Astrocyte of the spinal cord (primary cell): ENCODE measurements around the gene SMIM11.

ENCODE experiments used
- DNase-seq: peaks from one replicate; pipeline ENCODE4 v3.0.0; 2011; ENCODE audit warnings: low read depth, low spot score
- H3K4me3 ChIP-seq: 2 replicates; pipeline ENCODE4 v1.5.1; 2011; ENCODE audit warnings: low read depth, mild to moderate bottlenecking, low read length, moderate library complexity
- in situ Hi-C: cut with HindIII; loops from 2 replicates; pipeline ENCODE4 v1.10.0; 2017; ENCODE audit warnings: low sequenced_read_pairs
- TF ChIP-seq, protein P1 (sequence below): IDR thresholded peaks from 2 replicates; pipeline ENCODE4 v1.5.1; 2012; ENCODE audit warnings: low read depth, mild to moderate bottlenecking, low read length, inconsistent platforms

The SMIM11 gene

GRCh38 chr21:34352556-34352955 is 22.8 kb upstream of the SMIM11 start:
- in situ Hi-C loops, result no loop called here
- TF ChIP-seq, protein P1, sequence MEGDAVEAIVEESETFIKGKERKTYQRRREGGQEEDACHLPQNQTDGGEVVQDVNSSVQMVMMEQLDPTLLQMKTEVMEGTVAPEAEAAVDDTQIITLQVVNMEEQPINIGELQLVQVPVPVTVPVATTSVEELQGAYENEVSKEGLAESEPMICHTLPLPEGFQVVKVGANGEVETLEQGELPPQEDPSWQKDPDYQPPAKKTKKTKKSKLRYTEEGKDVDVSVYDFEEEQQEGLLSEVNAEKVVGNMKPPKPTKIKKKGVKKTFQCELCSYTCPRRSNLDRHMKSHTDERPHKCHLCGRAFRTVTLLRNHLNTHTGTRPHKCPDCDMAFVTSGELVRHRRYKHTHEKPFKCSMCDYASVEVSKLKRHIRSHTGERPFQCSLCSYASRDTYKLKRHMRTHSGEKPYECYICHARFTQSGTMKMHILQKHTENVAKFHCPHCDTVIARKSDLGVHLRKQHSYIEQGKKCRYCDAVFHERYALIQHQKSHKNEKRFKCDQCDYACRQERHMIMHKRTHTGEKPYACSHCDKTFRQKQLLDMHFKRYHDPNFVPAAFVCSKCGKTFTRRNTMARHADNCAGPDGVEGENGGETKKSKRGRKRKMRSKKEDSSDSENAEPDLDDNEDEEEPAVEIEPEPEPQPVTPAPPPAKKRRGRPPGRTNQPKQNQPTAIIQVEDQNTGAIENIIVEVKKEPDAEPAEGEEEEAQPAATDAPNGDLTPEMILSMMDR, result no peak
- no peak overlapping the region for H3K4me3 ChIP-seq
- DNase-seq, result no peak

- no peak overlapping the region for H3K4me3 ChIP-seq
- TF ChIP-seq, protein P1, result no peak
- DNase-seq, result no peak
- in situ Hi-C loops, result no loop called here
These were observed 22.1 kb upstream of the SMIM11 start for GRCh38 chr21:34353182-34353581.

DNA sequence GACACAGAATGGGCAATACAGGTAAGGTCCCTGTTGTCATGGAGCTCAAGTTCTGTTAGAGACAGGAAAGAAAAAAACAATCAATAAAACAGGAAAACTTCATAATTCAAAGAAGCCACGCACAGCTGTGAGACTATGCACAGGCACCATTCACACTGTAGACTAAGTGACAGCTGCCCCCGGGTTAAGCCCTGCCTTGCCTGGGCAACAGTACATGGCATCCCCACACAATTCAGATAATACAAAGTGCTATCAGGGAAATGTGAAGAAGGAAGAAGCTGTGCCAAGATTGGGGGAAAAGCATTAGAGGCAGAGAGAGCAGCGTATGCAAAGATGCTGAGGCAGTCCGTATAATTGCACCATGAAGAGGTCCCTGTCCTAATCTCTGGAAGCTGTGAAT is 20.5 kb upstream of the SMIM11 start:
- in situ Hi-C loops, result no loop called here
- TF ChIP-seq, protein P1, result no peak
- no peak for DNase-seq
- H3K4me3 ChIP-seq, result no peak overlapping the region

DNA sequence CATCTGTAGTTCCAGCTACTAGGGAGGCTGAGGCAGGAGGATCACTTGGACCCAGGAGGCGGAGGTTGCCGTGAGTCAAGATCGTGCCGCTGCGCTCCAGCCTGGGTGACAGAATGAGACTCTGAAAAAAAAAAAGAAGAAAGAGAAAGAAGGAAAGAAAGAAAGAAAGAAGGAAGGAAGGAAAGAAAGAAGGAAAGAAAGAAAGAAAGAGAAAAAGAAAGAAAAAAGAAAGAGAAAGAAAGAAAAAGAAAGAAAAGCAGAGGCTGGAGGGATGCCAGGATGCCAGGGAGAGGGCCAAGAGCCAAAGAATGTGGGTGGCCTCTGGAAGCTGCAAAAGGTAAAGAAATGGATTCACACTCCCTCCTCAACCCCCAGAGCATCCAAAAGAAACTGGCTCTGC is 19.7 kb upstream of the SMIM11 start:
- in situ Hi-C loops, result no loop called here
- DNase-seq, result no peak
- TF ChIP-seq, protein P1, result no peak
- H3K4me3 ChIP-seq, result no peak overlapping the region

DNA sequence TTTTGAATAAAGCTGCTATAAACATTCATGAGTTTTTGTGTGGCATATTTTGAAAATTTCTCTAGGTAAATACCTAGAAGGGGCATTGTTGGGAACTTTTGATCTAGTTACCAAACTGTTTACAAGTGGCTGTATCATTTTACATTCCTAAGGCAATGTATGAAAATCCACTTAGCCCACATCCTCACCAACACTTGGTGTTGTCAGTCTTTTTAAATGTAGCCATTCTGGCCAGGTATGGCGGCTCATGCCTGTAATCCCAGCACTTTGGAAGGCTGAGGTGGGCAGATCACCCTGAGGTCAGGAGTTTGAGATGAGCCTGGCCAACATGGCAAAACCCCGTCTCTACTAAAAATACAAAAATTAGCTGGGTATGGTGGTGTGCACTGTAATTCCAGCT is 17.4 kb upstream of the SMIM11 start:
- in situ Hi-C loops, result no loop called here
- TF ChIP-seq, protein P1, result no peak
- no peak overlapping the region for H3K4me3 ChIP-seq
- DNase-seq, result no peak

DNA sequence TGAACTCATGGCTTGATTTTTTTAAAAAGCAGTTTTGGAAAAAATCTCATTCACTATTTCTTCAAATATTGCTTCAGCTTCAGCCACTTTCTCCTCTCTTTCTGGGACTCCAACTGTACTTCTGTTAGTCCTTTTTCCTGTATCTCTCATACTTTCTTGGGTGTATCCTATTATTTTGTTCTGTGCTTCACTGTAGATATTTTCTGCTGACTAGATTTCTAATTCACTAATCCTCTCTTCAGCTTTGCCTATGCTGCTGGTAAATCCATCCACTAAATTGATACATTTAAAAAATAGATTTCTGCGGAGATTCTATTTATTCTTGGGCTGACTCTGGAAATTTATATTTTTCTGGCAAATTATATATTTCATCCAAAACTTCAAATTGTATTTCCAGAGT is 16.4 kb upstream of the SMIM11 start:
- in situ Hi-C loops, result no loop called here
- TF ChIP-seq, protein P1, result no peak
- H3K4me3 ChIP-seq, result no peak overlapping the region
- no peak for DNase-seq

DNA sequence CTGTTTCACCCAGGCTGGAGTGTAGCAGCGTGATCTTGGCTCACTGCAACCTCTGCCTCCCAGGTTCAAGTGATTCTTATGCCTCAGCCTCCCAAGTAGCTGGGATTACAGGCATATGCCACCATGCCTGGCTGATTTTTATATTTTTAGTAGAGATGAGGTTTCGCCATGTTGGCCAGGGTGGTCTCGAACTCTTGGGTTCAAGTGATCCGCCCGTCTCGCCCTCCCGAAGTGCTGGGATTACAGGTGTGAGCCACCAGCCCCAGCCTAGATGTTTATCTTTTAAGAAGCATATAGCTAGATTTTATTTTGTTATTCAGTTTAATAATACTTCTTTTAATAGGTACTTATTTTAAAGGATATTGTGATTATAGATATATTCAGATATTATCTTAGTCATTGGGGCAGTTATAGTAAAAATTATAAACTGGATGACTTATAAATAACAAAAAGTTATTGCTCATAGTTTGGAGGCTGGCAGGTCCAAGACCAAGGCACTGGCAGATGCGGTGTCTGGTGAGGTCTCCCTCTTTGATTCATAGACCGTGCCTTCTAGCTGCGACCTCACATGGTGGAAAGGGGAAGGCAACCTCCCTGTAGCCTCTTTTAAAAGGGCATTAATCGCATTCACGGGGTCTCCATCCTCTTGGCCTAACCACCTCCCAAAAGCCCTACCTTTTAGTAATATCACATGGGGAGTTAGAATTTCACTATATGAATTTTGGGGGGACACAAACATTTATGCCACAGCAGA is 14.6 kb upstream of the SMIM11 start:
- TF ChIP-seq, protein P1, result no peak
- in situ Hi-C loops, result no loop called here
- H3K4me3 ChIP-seq, result no peak overlapping the region
- no peak for DNase-seq
